ENCODE data around the gene FEN1. TPM values are rescaled to one million over a fixed set of nuclear protein-coding genes. Genes with fewer than 3 reads are reported as not detected.

Gene FEN1
- total RNA-seq, 2 donors from 2014 or later = 7.7 to 13.3 TPM

GRCh38 chr11:61829806-61830205 is 37.1 kb downstream of the FEN1 start:
- no peak for DNase-seq
- intact Hi-C loops (cut with DNase I, micrococcal nuclease) = no loop called here
- no peak for ATAC-seq

- no peak for ATAC-seq
- intact Hi-C loops (cut with DNase I, micrococcal nuclease) = no loop called here
- DNase-seq = no peak
Measured at GRCh38 chr11:61830237-61831105, 37.8 kb downstream of the FEN1 start.

GRCh38 chr11:61832207-61832606 is 39.5 kb downstream of the FEN1 start:
- intact Hi-C loops (cut with DNase I, micrococcal nuclease) = no loop called here
- ATAC-seq (no peak), DNase-seq (no peak)

GRCh38 chr11:61832754-61833153 is 40.0 kb downstream of the FEN1 start:
- ATAC-seq (no peak), DNase-seq (no peak)

GRCh38 chr11:61833471-61833870 is 40.8 kb downstream of the FEN1 start:
- intact Hi-C loops (cut with DNase I, micrococcal nuclease) = no loop called here
- ATAC-seq = no peak
- no peak for DNase-seq

More at GRCh38 chr11:61832754-61833153, 40.0 kb downstream of the FEN1 start:
- intact Hi-C loops (cut with DNase I, micrococcal nuclease) = no loop called here

DNA sequence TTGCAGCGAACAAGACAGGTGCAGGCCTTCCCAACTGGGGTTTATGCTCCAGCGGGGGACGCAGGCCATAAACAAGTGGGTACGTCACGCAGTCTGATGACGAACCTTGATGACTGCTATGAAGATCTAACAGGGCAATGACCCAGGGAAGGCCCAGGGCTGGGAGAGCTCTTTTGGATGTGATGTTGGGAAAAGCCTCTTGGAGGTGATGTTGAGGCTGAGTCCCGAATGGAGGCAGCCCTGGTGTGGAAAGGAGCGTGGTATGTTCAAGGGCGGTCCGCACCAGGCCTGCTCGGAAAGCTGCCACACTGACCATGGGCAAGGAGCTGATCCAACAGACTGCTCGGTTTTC is 41.2 kb downstream of the FEN1 start:
- no peak for DNase-seq
- intact Hi-C loops (cut with DNase I, micrococcal nuclease) = no loop called here
- ATAC-seq = no peak

DNA sequence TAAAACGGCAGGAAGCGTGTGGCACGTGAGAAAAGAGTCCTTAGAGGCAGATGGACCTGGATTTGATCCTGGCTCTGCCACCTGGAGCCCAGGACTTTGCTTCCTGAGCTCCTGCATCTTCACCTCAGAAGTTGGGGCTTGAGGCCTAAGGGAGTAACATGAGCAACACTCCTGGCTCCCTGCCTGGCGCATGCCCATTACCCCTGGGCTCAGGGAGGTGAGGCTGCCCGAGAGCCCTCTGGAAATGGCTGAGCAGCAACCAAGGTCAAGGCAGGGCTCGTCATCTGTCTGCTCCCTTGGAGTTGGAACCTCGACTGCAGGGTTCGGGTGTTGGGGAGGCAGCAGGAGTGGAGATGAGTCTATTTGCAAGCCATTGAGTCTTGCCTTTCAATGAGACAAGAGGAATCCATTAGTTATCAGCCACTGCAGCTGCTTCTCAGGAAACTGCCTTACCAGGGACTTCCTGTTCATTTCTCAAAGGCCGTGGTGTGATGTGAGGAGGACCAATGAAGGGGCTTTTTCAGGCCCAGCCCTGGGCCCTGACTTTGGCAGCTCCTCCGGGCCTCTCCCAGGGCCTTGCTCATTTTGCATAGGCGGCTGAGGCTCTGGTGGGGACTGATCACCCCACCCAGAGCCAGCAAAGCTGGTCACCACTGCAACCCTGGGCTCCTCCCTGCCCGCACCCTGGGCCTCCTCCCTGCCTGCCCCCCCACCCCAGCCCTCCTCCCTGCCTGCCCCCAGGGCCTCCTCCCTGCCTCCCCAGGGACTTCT is 41.8 kb downstream of the FEN1 start:
- ATAC-seq (peak; percentile 21), DNase-seq (peak in 1 of 2 donors; percentile 13)
- intact Hi-C loops (cut with DNase I, micrococcal nuclease) = no loop called here

- intact Hi-C loops (cut with DNase I, micrococcal nuclease) = no loop called here
- ATAC-seq = no peak
Measured at GRCh38 chr11:61836193-61836592, 43.5 kb downstream of the FEN1 start.

DNA sequence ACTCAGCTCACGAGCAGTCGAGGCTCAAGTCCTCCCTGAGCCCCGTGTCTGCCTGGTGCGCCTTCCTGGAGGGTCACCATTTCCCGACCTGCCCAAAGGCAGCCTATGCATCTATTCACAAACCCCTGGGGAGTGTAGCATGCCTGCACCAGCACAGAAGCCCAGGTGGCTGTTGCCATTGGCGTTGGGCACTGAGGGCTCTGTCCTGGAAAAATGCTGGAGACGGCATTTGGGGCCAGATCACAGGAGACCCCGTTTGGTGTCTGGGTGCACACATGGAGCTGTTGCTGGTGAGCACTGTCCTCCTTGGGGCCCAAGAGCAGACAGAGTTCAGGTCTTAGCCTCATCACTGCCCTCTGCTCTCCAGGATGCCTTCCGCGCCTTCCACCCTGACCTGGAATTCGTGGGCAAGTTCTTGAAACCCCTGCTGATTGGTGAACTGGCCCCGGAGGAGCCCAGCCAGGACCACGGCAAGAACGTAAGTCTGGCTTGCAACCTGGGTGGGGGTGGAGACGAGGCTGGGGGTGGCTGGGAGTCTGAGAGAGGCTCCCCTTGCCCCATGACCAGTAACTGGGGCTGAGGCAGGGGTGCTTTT is 44.8 kb downstream of the FEN1 start:
- intact Hi-C loops (cut with DNase I, micrococcal nuclease) = no loop called here
- ATAC-seq (no peak), DNase-seq (no peak)

More at GRCh38 chr11:61836193-61836592, 43.5 kb downstream of the FEN1 start:
- no peak for DNase-seq

GRCh38 chr11:61838501-61838900 is 45.8 kb downstream of the FEN1 start:
- intact Hi-C loops (cut with DNase I, micrococcal nuclease) = no loop called here
- ATAC-seq (no peak), DNase-seq (no peak)

GRCh38 chr11:61838921-61839320 is 46.2 kb downstream of the FEN1 start:
- DNase-seq (no peak), ATAC-seq (no peak)
- intact Hi-C loops (cut with DNase I, micrococcal nuclease) = no loop called here

DNA sequence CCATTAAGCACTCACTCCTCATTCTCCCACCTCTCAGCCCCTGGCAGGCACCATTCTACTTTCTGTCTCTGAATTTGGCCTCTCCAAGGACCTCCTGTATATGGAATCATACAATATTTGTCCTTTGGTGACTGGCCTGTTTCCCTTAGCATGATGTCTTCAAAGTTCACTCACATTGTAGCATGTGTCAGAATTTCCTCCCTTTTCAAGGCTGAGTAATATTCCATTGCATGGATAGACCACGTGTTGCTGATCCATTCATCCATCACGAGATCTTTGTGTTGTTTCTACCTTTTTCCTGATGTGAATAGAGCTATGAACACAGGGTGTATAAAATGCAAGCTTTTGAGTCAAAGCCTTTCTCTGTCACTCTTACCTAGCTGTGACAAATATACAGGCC is 47.0 kb downstream of the FEN1 start:
- ATAC-seq = no peak
- intact Hi-C loops (cut with DNase I, micrococcal nuclease) = no loop called here
- no peak for DNase-seq

DNA sequence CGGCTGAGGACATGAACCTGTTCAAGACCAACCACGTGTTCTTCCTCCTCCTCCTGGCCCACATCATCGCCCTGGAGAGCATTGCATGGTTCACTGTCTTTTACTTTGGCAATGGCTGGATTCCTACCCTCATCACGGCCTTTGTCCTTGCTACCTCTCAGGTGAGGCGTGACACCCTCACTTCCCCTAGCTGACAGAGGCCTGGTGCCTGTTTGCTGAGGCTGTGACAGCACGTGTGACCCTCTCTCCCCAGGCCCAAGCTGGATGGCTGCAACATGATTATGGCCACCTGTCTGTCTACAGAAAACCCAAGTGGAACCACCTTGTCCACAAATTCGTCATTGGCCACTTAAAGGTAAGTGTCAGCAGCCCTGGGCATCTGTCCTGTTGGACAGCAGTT is 47.7 kb downstream of the FEN1 start:
- ATAC-seq (no peak), DNase-seq (no peak)
- intact Hi-C loops (cut with DNase I, micrococcal nuclease) = no loop called here

DNA sequence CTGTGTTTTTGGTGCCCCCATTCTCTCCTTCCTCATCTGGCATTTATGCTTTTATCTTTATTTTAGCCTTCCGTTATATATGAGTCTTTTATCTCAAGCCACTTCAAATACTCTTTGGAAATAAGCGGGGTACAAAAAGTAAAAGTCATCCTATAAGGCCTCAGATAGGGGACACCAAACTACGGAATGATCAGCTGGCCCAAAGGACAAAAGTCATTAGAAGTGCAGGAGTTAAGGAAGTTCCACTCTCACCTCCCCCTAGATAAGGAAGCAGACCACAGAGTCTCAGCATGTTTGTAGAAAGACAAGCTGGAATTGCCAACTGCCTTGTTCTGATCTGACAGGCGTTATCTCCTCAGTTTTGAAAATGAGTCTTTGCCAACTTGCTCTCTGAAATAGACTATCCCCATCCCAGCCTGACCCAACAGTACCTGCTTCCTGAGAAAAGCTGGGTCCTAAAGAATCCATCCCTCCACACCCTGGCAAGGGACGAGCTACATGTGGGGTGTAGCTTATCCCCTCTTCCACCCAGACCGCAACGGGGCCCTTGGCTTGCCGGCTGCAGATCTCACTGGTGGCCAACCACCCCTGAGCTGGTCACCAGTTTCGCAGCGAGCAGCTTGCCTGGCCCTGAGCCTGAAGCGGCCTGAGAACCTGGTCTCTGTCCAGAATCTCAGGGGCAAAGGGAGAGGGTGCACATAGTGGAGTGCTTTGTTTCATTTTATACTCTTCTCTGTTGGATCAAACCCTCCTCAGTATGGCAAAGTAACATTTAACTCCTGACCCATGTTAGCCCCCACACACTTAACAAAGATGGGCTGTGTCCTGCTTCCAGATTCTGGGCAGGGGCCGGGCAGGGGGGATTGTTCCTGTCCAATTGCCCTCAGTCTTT is 49.2 kb downstream of the FEN1 start:
- intact Hi-C loops (cut with DNase I, micrococcal nuclease) = no loop called here
- DNase-seq = no peak
- no peak for ATAC-seq

GRCh38 chr11:61842528-61842820 is 49.8 kb downstream of the FEN1 start:
- DNase-seq (no peak), ATAC-seq (no peak)
- intact Hi-C loops (cut with DNase I, micrococcal nuclease) = no loop called here

DNA sequence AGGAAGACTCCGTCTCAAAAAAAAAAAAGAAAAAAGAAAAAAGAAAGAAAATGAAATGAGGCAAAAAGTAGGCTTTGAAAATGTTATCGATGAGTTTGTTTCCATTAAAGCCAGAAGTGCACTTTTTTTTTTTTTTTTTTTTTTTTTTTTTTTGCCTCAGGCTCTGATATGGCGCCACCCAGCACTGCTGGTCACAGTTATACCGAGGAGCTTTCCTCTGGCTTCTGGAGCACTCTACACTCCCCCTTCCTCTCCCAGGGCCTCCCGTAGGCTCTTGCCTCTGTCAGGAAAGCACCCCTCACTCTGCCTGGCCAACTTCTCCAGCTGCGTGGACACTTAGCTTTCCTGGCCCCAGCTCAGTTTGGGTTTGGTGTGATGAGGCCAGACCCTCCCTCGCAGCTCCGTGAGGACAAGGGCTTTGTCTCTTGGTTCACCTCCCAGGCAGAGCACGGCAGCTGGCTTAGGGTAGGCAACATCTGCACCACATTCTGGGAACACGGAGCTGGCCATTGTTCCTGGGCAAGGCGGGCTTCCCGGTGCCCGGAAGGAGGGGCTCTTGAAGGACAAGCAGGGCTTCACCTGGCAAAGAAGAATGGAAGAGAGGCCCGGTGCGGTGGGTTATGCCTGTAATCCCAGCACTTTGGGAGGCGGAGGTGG is 52.3 kb downstream of the FEN1 start:
- ATAC-seq (no peak), DNase-seq (no peak)
- intact Hi-C loops (cut with DNase I, micrococcal nuclease) = no loop called here

DNA sequence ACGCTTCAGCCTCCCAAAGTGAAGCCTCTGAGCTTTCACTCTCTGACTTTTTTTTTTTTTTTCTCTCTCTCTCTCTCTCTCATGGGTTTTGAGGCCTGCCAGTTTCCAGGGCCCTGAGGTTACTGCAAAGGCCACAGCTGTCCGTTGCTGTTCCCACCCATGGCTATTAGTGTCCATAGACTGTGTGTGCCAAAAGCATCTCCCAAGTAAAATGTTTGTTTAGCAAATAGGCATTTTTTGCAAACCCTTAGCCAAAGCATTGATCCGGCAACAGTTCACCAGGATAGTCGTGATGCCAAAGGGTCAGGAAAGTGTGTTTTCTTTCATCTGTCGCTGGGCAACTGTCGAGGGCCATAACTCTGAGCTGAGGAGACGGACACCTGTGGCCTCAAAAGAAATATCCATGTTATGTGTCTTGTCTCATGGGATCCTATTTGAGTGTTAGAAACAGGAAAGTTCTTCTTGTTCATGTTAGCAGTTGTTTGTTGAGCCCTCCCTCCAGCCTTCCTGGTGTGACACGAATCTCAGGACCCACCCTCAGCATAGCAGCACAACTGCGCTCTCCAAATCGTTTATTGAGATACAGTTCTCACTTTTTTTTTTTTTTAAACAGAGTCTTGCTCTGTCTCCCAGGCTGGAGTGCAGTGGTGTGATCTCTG is 53.8 kb downstream of the FEN1 start:
- DNase-seq (no peak), ATAC-seq (no peak)
- intact Hi-C loops (cut with DNase I, micrococcal nuclease) = no loop called here
